Suprapubic skin (tissue), 4 donors: Measurements from ENCODE around the gene TEX38. TPM values are rescaled to one million over a fixed set of nuclear protein-coding genes. Genes with fewer than 3 reads are reported as not detected.
"Not testable (repeated sequence)": the region's sequence is repeated elsewhere in the genome, so short reads cannot be mapped to it uniquely, and the experiment has no call there.

Source experiments
- DNase-seq, 2 donors: peaks; one replicate each; pipeline ENCODE4 v3.0.0-alpha.2; 2019; ENCODE audit warnings: low spot score in 2 of 2
- H3K27ac ChIP-seq: fragments of 200-600 bp; sonication (generic); one replicate; pipeline ENCODE4 v1.5.1; 2019
- H3K27me3 ChIP-seq: fragments of 200-600 bp; sonication (generic); one replicate; pipeline ENCODE4 v1.5.1; 2019
- H3K36me3 ChIP-seq: fragments of 200-600 bp; sonication (generic); one replicate; pipeline ENCODE4 v1.5.1; 2019
- H3K4me1 ChIP-seq: fragments of 200-600 bp; sonication (generic); one replicate; pipeline ENCODE4 v1.5.1; 2019
- H3K4me3 ChIP-seq: fragments of 200-600 bp; sonication (generic); one replicate; pipeline ENCODE4 v1.5.1; 2019; ENCODE audit warnings: mild to moderate bottlenecking
- H3K9me3 ChIP-seq: fragments of 200-600 bp; sonication (generic); one replicate; pipeline ENCODE4 v1.5.1; 2019
- EP300 ChIP-seq: sonication (generic); formaldehyde crosslinking; IDR thresholded peaks from one replicate; pipeline ENCODE4 v1.6.1; 2017; ENCODE audit warnings: antibody characterized with exemption
- POLR2A ChIP-seq, 2 donors: fragments of 450-650 bp; IDR thresholded peaks; one replicate each; pipeline ENCODE4 v1.6.1; 2017; ENCODE audit warnings: antibody characterized with exemption in 2 of 2, mild to moderate bottlenecking in 2 of 2, moderate library complexity in 2 of 2
- POLR2AphosphoS5 ChIP-seq, 3 donors: sonication (generic); formaldehyde crosslinking; IDR thresholded peaks; one replicate each; pipeline ENCODE4 v1.6.1; 2017; ENCODE audit warnings: antibody characterized with exemption in 3 of 3
- WGBS: methylation state at CpG from one replicate; pipeline ENCODE4 v1.1.5; 2018; 5-methylcytosine and 5-hydroxymethylcytosine counted together
- total RNA-seq, 4 donors: library from RNA; depleted of rRNA; stranded (reverse); fragments of >200 nt; gene quantifications; one replicate each; pipeline ENCODE4 v1.1.0, GENCODE V29; 2016
- TF ChIP-seq, protein P1 (sequence below), 2 donors: fragments of 200-600 bp in 1 of 2; fragments of 450-650 bp in 1 of 2; sonication (generic) in 1 of 2; IDR thresholded peaks; one replicate each; pipeline ENCODE4 v1.5.1; 2016 to 2019; ENCODE audit warnings: antibody characterized with exemption in 2 of 2, mild to moderate bottlenecking in 1 of 2, moderate library complexity in 1 of 2

Gene TEX38
- total RNA-seq, 4 donors from 2014 or later, result not detected

GRCh38 chr1:46692811-46693770, 21.4 kb downstream of the TEX38 start:
- Histone ChIP-seq H3K27ac (no peak overlapping the region), H3K9me3 (no peaks in the 10 kb centered on the region), H3K36me3 (peaks cover 68% of the 10 kb centered on the region), H3K4me1 (peaks cover 2% of the 10 kb centered on the region), H3K27me3 (no peaks in the 10 kb centered on the region), H3K4me3 (no peak overlapping the region)
- no peak for TF ChIP-seq POLR2AphosphoS5 (IDR thresholded peaks at IDR 0.05)
- no peak for TF ChIP-seq EP300
- TF ChIP-seq, protein P1, sequence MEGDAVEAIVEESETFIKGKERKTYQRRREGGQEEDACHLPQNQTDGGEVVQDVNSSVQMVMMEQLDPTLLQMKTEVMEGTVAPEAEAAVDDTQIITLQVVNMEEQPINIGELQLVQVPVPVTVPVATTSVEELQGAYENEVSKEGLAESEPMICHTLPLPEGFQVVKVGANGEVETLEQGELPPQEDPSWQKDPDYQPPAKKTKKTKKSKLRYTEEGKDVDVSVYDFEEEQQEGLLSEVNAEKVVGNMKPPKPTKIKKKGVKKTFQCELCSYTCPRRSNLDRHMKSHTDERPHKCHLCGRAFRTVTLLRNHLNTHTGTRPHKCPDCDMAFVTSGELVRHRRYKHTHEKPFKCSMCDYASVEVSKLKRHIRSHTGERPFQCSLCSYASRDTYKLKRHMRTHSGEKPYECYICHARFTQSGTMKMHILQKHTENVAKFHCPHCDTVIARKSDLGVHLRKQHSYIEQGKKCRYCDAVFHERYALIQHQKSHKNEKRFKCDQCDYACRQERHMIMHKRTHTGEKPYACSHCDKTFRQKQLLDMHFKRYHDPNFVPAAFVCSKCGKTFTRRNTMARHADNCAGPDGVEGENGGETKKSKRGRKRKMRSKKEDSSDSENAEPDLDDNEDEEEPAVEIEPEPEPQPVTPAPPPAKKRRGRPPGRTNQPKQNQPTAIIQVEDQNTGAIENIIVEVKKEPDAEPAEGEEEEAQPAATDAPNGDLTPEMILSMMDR (IDR thresholded peaks at IDR 0.05), result no peak
- no peak for TF ChIP-seq POLR2A (IDR thresholded peaks at IDR 0.05)
- 22% methylated on average over 3 of the region's 3 CpGs for WGBS
- DNase-seq, result no peak

DNA sequence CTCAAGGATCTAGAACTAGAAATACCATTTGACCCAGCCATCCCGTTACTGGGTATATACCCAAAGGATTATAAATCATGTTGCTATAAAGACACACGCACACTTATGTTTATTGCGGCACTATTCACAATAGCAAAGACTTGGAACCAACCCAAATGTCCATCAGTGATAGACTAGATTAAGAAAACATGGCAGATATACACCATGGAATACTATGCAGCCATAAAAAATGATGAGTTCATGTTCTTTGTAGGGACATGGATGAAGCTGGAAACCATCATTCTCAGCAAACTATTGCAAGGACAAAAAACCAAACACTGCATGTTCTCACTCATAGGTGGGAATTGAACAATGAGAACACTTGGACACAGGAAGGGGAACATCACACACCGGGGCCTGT, 23.0 kb downstream of the TEX38 start:
- not testable (repeated sequence) for H3K27ac ChIP-seq, H3K4me1 ChIP-seq, H3K27me3 ChIP-seq, DNase-seq, H3K9me3 ChIP-seq, H3K4me3 ChIP-seq
- 100% methylated on average over 4 of the region's 4 CpGs for WGBS
- peaks cover 55% of the 10 kb centered on the region for H3K36me3 ChIP-seq

DNA sequence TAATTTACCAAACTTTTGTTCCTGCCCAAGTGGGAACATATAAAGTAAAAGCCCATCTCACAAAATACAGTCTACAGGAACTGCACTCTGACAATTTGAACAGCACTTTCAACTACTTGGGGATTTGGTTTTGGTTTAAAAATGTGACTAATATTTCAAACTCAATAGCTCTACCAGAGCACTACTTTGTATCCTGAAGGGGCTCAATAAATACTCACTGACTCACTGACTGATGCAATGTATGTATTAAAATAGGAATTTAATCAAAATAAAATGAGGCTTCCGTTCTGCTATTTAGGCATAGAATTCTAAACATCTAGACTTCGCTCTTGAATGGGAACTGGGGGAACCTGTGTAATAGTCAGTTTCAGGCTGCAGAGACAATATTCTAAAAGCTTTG, 25.4 kb downstream of the TEX38 start:
- H3K9me3 ChIP-seq, result no peaks in the 10 kb centered on the region
- DNase-seq, result no peak
- H3K36me3 ChIP-seq, result peaks cover 44% of the 10 kb centered on the region
- no peak for TF ChIP-seq POLR2A (IDR thresholded peaks at IDR 0.05)
- TF ChIP-seq, protein P1 (IDR thresholded peaks at IDR 0.05), result no peak
- TF ChIP-seq EP300, result no peak
- no peak for TF ChIP-seq POLR2AphosphoS5 (IDR thresholded peaks at IDR 0.05)
- no peak overlapping the region for H3K27ac ChIP-seq
- WGBS, result 93% methylated on average over 2 of the region's 2 CpGs
- H3K4me1 ChIP-seq, result no peaks in the 10 kb centered on the region
- H3K27me3 ChIP-seq, result no peaks in the 10 kb centered on the region
- no peak overlapping the region for H3K4me3 ChIP-seq

DNA sequence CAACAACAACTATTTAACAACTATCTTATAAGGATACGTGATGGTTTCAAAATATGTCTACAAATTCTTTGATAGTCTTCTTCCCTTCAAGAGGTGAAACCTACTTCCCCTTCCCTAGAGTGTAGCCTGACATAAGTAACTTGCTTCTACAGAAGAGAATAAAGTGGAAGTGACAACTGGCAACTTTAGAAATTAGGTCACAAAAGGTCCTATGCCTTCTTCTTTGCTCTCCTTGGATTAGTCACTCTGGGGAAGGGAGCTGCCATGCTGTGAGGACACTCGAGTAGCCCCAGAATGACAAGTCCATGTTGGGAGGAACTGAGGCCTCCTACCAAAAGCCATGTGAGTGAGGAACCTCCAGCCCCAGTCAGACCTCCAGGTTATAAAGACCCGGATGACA, 28.0 kb downstream of the TEX38 start:
- Histone ChIP-seq H3K27me3 (no peaks in the 10 kb centered on the region), H3K4me1 (peaks cover 5% of the 10 kb centered on the region), H3K27ac (no peak overlapping the region), H3K4me3 (no peak overlapping the region), H3K36me3 (peaks cover 68% of the 10 kb centered on the region), H3K9me3 (no peaks in the 10 kb centered on the region)
- 55% methylated on average over 3 of the region's 3 CpGs for WGBS
- DNase-seq, result no peak
- TF ChIP-seq POLR2A (IDR thresholded peaks at IDR 0.05) (no peak), POLR2AphosphoS5 (IDR thresholded peaks at IDR 0.05) (no peak), EP300 (no peak)
- TF ChIP-seq, protein P1 (IDR thresholded peaks at IDR 0.05), result no peak

- no peak overlapping the region for H3K4me3 ChIP-seq
- H3K27ac ChIP-seq, result no peak overlapping the region
- 86% methylated on average over 3 of the region's 3 CpGs for WGBS
- TF ChIP-seq POLR2AphosphoS5 (IDR thresholded peaks at IDR 0.05), result no peak
- no peak for TF ChIP-seq POLR2A (IDR thresholded peaks at IDR 0.05)
- TF ChIP-seq, protein P1 (IDR thresholded peaks at IDR 0.05), result no peak
- TF ChIP-seq EP300, result no peak
- peaks cover 5% of the 10 kb centered on the region for H3K4me1 ChIP-seq
- no peak for DNase-seq
- peaks cover 72% of the 10 kb centered on the region for H3K36me3 ChIP-seq
- no peaks in the 10 kb centered on the region for H3K9me3 ChIP-seq
- H3K27me3 ChIP-seq, result no peaks in the 10 kb centered on the region
Observed at GRCh38 chr1:46703927-46704641, 32.4 kb downstream of the TEX38 start.
